HG02610 (cell line): ENCODE results near the gene CEP295NL.
"Not testable (repeated sequence)": the region's sequence is repeated elsewhere in the genome, so short reads cannot be mapped to it uniquely, and the experiment has no call there.

ENCODE experiments used
- ATAC-seq: cut with Tn5 transposase; IDR thresholded peaks from one replicate; pipeline ENCODE4 v1.9.1; 2021; ENCODE audit warnings: mild to moderate bottlenecking, moderate library complexity; ENCODE audit not compliant: unreplicated experiment

Gene CEP295NL

GRCh38 chr17:78905541-78905940 lies 2.5 kb upstream of the CEP295NL start:
- ATAC-seq: no peak

- no peak for ATAC-seq
Measured at GRCh38 chr17:78905116-78905515, 2.1 kb upstream of the CEP295NL start.

GRCh38 chr17:78904371-78904770 lies 1.4 kb upstream of the CEP295NL start:
- ATAC-seq: no peak

GRCh38 chr17:78902231-78902630 lies 770 bp downstream of the CEP295NL start:
- ATAC-seq: not testable (repeated sequence)

GRCh38 chr17:78901806-78902205 lies 1.2 kb downstream of the CEP295NL start:
- ATAC-seq: no peak

GRCh38 chr17:78900816-78901215 lies 2.2 kb downstream of the CEP295NL start:
- ATAC-seq: no peak

- ATAC-seq: no peak
Measured at GRCh38 chr17:78899361-78900260, 3.4 kb downstream of the CEP295NL start.

- no peak for ATAC-seq
Measured at GRCh38 chr17:78898947-78899346, 4.1 kb downstream of the CEP295NL start.

GRCh38 chr17:78898075-78898836 lies 4.7 kb downstream of the CEP295NL start:
- no peak for ATAC-seq

GRCh38 chr17:78897664-78898047 lies 5.3 kb downstream of the CEP295NL start:
- ATAC-seq: no peak

GRCh38 chr17:78896834-78897663 lies 6.0 kb downstream of the CEP295NL start:
- no peak for ATAC-seq

GRCh38 chr17:78896091-78896833 lies 6.7 kb downstream of the CEP295NL start:
- ATAC-seq: no peak

- no peak for ATAC-seq
Measured at GRCh38 chr17:78895322-78895721, 7.7 kb downstream of the CEP295NL start.

- ATAC-seq: no peak
Measured at GRCh38 chr17:78893684-78894083, 9.3 kb downstream of the CEP295NL start.

GRCh38 chr17:78892936-78893379 lies 10.0 kb downstream of the CEP295NL start:
- ATAC-seq: no peak

GRCh38 chr17:78892520-78892919 lies 10.5 kb downstream of the CEP295NL start:
- ATAC-seq: no peak

- no peak for ATAC-seq
Measured at GRCh38 chr17:78892062-78892456, 10.9 kb downstream of the CEP295NL start.

- ATAC-seq: no peak
Measured at GRCh38 chr17:78891406-78892061, 11.5 kb downstream of the CEP295NL start.

GRCh38 chr17:78890498-78890897 lies 12.5 kb downstream of the CEP295NL start:
- ATAC-seq: no peak

- not testable (repeated sequence) for ATAC-seq
Measured at GRCh38 chr17:78890096-78890495, 12.9 kb downstream of the CEP295NL start.
